ENCODE measurements around the gene RPP40. TPM values are rescaled to one million over a fixed set of nuclear protein-coding genes. Genes with fewer than 3 reads are reported as not detected.

The RPP40 gene
- total RNA-seq, 1 experiment from 2014 or later: 30.7 TPM

GRCh38 chr6:5041955-5042354, 38.1 kb upstream of the RPP40 start:
- no peak for DNase-seq (ENCODE audit: low spot score)
- ChIA-PET CTCF (no interaction called here), POLR2A (ENCODE audit: low non-redundant PET) (no interaction called here)
- TF ChIP-seq CTCF (conservative IDR thresholded peaks at IDR 0.05; ENCODE audit: low read depth, low read length): no peak
- TF ChIP-seq EZH2 (IDR thresholded peaks at IDR 0.05; ENCODE audit: borderline replicate concordance, low read depth, low read length, poor library complexity, severe bottlenecking): no peak
- Histone ChIP-seq H3K4me1 (ENCODE audit: insufficient read depth, low read length, poor library complexity, severe bottlenecking) (no peaks in the 10 kb centered on the region), H3K4me3 (ENCODE audit: low read depth, low read length, poor library complexity, severe bottlenecking) (no peak overlapping the region), H3K27ac (ENCODE audit: low read depth, low read length, poor library complexity, severe bottlenecking) (no peak overlapping the region), H3K36me3 (ENCODE audit: insufficient read depth, low read length, poor library complexity, severe bottlenecking) (no peaks in the 10 kb centered on the region), H3K27me3 (replicated peaks; ENCODE audit: insufficient read depth, low read depth, low read length, poor library complexity) (no peaks in the 10 kb centered on the region), H3K9me3 (ENCODE audit: low read depth, low read length, poor library complexity, severe bottlenecking) (no peaks in the 10 kb centered on the region)
- no TSS peak for BruUV-seq (replicated peaks)
- intact Hi-C loops (cut with micrococcal nuclease; ENCODE audit: unreplicated experiment): no loop called here

DNA sequence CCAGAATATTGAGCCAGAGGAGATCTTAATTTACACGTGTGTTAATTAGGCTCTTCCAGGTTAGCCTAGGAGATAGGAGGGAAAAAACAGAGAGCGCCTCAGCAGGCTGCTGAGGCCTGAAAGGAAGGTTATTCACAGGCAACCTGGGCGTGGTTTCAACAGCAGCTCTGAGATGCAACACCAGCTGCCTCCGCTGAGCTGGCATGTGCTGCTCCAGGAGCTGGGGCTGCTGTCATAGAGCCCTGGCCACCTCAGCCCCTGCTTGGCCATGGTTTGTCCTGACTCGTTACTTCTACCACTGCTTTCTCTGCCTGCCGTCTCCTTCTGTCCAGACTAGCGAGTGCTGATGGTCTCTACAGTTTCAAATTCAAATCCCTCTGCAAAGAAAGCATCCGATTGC, 32.4 kb upstream of the RPP40 start:
- Histone ChIP-seq H3K4me3 (ENCODE audit: low read depth, low read length, poor library complexity, severe bottlenecking) (no peak overlapping the region), H3K36me3 (ENCODE audit: insufficient read depth, low read length, poor library complexity, severe bottlenecking) (no peaks in the 10 kb centered on the region), H3K4me1 (ENCODE audit: insufficient read depth, low read length, poor library complexity, severe bottlenecking) (peaks cover 38% of the 10 kb centered on the region), H3K27ac (ENCODE audit: low read depth, low read length, poor library complexity, severe bottlenecking) (no peak overlapping the region), H3K27me3 (replicated peaks; ENCODE audit: insufficient read depth, low read depth, low read length, poor library complexity) (no peaks in the 10 kb centered on the region), H3K9me3 (ENCODE audit: low read depth, low read length, poor library complexity, severe bottlenecking) (no peaks in the 10 kb centered on the region)
- no TSS peak for BruUV-seq (replicated peaks)
- peak; percentile 67 for DNase-seq (ENCODE audit: low spot score)
- intact Hi-C loops (cut with micrococcal nuclease; ENCODE audit: unreplicated experiment): loop anchor here (10.0 kb wide), 1 partner anchor 101 kb away; no protein-coding TSS in a partner anchor
- CTCF ChIA-PET: no interaction called here
- POLR2A ChIA-PET (ENCODE audit: low non-redundant PET): no interaction called here
- TF ChIP-seq EZH2 (IDR thresholded peaks at IDR 0.05; ENCODE audit: borderline replicate concordance, low read depth, low read length, poor library complexity, severe bottlenecking) (no peak), CTCF (conservative IDR thresholded peaks at IDR 0.05; ENCODE audit: low read depth, low read length) (no peak)

DNA sequence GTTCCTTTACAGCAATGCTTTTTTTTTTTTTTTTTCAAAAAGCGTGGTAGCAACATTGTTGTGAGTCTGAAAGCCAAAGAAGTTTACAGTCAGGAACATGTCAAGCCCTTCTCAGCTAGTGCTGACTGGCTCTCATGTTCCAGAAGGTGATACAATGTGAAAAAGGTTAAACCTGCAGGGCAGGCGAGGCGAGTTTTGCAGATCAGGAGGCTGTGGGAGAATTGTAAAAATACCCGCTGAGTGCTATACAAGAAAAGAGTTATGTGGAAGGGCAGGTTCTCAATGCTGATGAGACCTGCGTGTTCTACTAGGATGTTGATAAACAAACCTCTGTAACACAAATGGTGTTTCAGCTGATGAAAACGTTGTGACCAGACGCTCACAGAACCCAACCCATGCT, 30.9 kb upstream of the RPP40 start:
- ChIA-PET POLR2A (ENCODE audit: low non-redundant PET) (no interaction called here), CTCF (no interaction called here)
- H3K27me3 ChIP-seq (replicated peaks; ENCODE audit: insufficient read depth, low read depth, low read length, poor library complexity): no peaks in the 10 kb centered on the region
- no peak for TF ChIP-seq EZH2 (IDR thresholded peaks at IDR 0.05; ENCODE audit: borderline replicate concordance, low read depth, low read length, poor library complexity, severe bottlenecking)
- TF ChIP-seq CTCF (conservative IDR thresholded peaks at IDR 0.05; ENCODE audit: low read depth, low read length): no peak
- no peak overlapping the region for H3K4me3 ChIP-seq (ENCODE audit: low read depth, low read length, poor library complexity, severe bottlenecking)
- no TSS peak for BruUV-seq (replicated peaks)
- H3K36me3 ChIP-seq (ENCODE audit: insufficient read depth, low read length, poor library complexity, severe bottlenecking): no peaks in the 10 kb centered on the region
- H3K27ac ChIP-seq (ENCODE audit: low read depth, low read length, poor library complexity, severe bottlenecking): no peak overlapping the region
- no peak for DNase-seq (ENCODE audit: low spot score)
- no peaks in the 10 kb centered on the region for H3K9me3 ChIP-seq (ENCODE audit: low read depth, low read length, poor library complexity, severe bottlenecking)
- intact Hi-C loops (cut with micrococcal nuclease; ENCODE audit: unreplicated experiment): loop anchor here (10.0 kb wide), 1 partner anchor 100 kb away; no protein-coding TSS in a partner anchor
- H3K4me1 ChIP-seq (ENCODE audit: insufficient read depth, low read length, poor library complexity, severe bottlenecking): peaks cover 49% of the 10 kb centered on the region

Data from A673 (cell line).